ENCODE results near the gene KAT2A.

The KAT2A gene

DNA sequence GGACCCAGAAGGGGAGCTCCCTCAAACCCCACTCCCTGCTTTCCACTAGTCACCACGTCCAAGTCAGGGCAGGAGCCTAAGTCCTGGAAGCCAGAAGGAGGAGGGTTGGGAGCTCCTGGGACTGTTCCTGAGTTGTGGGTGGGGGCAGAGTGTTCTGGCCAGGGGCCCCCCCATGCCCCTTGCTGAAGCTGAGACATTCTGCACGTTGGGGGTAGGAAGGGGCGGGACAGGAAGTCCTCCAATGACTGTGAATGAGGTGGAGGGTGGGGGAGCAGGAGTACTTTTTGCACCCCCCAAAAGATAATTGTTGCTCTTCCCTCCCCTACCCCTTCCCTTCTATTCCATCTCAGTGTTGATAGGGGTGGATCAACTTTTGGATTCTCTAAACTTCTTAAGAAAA is 49.4 kb downstream of the KAT2A start:
- peak overlapping the region; percentile 68 for H3K4me3 ChIP-seq (ENCODE audit: low read depth, low read length)
- no peaks in the 10 kb centered on the region for H3K36me3 ChIP-seq (ENCODE audit: control insufficient read depth, insufficient read depth, low read length)
- H3K27ac ChIP-seq (ENCODE audit: low read depth, low read length), result no peak overlapping the region
- H3K9ac ChIP-seq (ENCODE audit: low read depth, low read length), result no peak overlapping the region
- H3K27me3 ChIP-seq (ENCODE audit: control insufficient read depth, insufficient read depth, low read length), result peaks cover 24% of the 10 kb centered on the region
- no peaks in the 10 kb centered on the region for H3K9me3 ChIP-seq (ENCODE audit: control insufficient read depth, insufficient read depth, low read length)
- no peaks in the 10 kb centered on the region for H3K4me1 ChIP-seq (ENCODE audit: control insufficient read depth, insufficient read depth, low read length)

- no peaks in the 10 kb centered on the region for H3K4me1 ChIP-seq (ENCODE audit: control insufficient read depth, insufficient read depth, low read length)
These were observed 52.2 kb downstream of the KAT2A start for GRCh38 chr17:42068979-42069378.

DNA sequence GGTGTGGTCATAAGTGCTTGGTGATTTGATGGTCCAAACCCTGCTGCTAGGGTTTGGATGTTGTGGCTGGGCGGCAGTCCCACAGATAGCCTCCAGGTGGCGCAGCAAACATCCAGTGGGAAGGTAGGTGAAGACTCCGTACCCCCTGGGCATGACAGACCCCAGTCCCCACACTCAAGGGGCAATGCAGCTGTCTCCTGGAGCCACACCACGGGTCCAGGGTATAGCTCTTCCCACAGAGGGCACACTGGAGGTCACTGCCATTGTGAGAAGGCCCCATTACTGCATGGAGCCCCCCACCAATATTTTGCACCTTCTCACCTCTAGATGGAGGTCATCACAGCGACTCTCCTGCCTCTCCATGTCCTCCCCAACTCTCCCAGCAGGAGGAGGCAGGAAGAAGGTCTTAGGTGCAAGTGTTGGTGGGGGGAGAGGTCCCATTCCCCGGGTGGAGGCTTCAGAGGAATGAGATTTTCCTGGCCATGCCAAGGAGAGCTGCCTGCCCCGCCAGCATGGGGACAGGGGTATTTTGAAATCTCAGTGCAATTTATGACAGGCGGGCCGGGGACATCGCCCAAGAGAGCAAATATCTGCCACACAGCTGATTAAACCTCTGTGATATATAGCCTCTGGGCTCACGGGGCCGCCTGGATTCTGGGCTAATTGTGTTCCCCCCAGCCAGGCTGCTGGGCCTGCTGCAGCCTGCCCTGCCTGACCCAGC is 53.6 kb downstream of the KAT2A start:
- no peak overlapping the region for H3K27ac ChIP-seq (ENCODE audit: low read depth, low read length)
- H3K9me3 ChIP-seq (ENCODE audit: control insufficient read depth, insufficient read depth, low read length), result no peaks in the 10 kb centered on the region
- peaks cover 14% of the 10 kb centered on the region for H3K27me3 ChIP-seq (ENCODE audit: control insufficient read depth, insufficient read depth, low read length)

More at GRCh38 chr17:42068979-42069378, 52.2 kb downstream of the KAT2A start:
- no peaks in the 10 kb centered on the region for H3K9me3 ChIP-seq (ENCODE audit: control insufficient read depth, insufficient read depth, low read length)
- peaks cover 24% of the 10 kb centered on the region for H3K27me3 ChIP-seq (ENCODE audit: control insufficient read depth, insufficient read depth, low read length)
- H3K4me3 ChIP-seq (ENCODE audit: low read depth, low read length), result no peak overlapping the region
- H3K9ac ChIP-seq (ENCODE audit: low read depth, low read length), result no peak overlapping the region
- H3K36me3 ChIP-seq (ENCODE audit: control insufficient read depth, insufficient read depth, low read length), result no peaks in the 10 kb centered on the region
- H3K27ac ChIP-seq (ENCODE audit: low read depth, low read length), result no peak overlapping the region

GRCh38 chr17:42065201-42065600 is 56.0 kb downstream of the KAT2A start:
- Histone ChIP-seq H3K27me3 (ENCODE audit: control insufficient read depth, insufficient read depth, low read length) (no peaks in the 10 kb centered on the region), H3K9me3 (ENCODE audit: control insufficient read depth, insufficient read depth, low read length) (no peaks in the 10 kb centered on the region), H3K27ac (ENCODE audit: low read depth, low read length) (no peak overlapping the region), H3K4me3 (ENCODE audit: low read depth, low read length) (no peak overlapping the region), H3K9ac (ENCODE audit: low read depth, low read length) (no peak overlapping the region), H3K36me3 (ENCODE audit: control insufficient read depth, insufficient read depth, low read length) (no peaks in the 10 kb centered on the region), H3K4me1 (ENCODE audit: control insufficient read depth, insufficient read depth, low read length) (peaks cover 11% of the 10 kb centered on the region; the same call in 1 of the 2 replicates)

More for the DNA sequence above, 53.6 kb downstream of the KAT2A start:
- H3K4me1 ChIP-seq (ENCODE audit: control insufficient read depth, insufficient read depth, low read length), result peaks cover 4% of the 10 kb centered on the region; the same call in 1 of the 2 replicates
- H3K9ac ChIP-seq (ENCODE audit: low read depth, low read length), result no peak overlapping the region
- no peak overlapping the region for H3K4me3 ChIP-seq (ENCODE audit: low read depth, low read length)
- H3K36me3 ChIP-seq (ENCODE audit: control insufficient read depth, insufficient read depth, low read length), result no peaks in the 10 kb centered on the region

Data from HUES48 (cell line).